Activated CD8-positive, alpha-beta T cell treated with anti-CD3 and anti-CD28 coated beads for 36 hours (primary cell): ENCODE results near the gene CCDC170. TPM values are rescaled to one million over a fixed set of nuclear protein-coding genes. Genes with fewer than 3 reads are reported as not detected.
"Not testable (repeated sequence)": the region's sequence is repeated elsewhere in the genome, so short reads cannot be mapped to it uniquely, and the experiment has no call there.

Experiments
- ATAC-seq: fragments of 200-7000 bp; cut with Tn5 transposase; one replicate; pipeline ENCODE4 v1.10.0; 2021; ENCODE audit warnings: mild to moderate bottlenecking, moderate library complexity
- CTCF ChIA-PET: fragments of 350-600 bp; sonication (Branson Sonifier 250); formaldehyde crosslinking; loops from one replicate; lab custom pipeline; 2021; ENCODE audit warnings: antibody characterized with exemption; lab: Charles Lee
- POLR2A ChIA-PET: fragments of 350-600 bp; sonication (Branson Sonifier 250); formaldehyde crosslinking; loops from one replicate; lab custom pipeline; 2021; ENCODE audit warnings: antibody characterized with exemption; lab: Charles Lee
- DNase-seq: peaks from one replicate; pipeline ENCODE4 v3.0.0-alpha.2; 2020
- H3K27ac Mint-ChIP-seq: one replicate; pipeline ENCODE4 v1.8.0; 2021; ENCODE audit warnings: mild to moderate bottlenecking, mixed read lengths
- H3K27me3 Mint-ChIP-seq: one replicate; pipeline ENCODE4 v1.8.0; 2021; ENCODE audit warnings: mixed read lengths
- H3K36me3 Mint-ChIP-seq: one replicate; pipeline ENCODE4 v1.8.0; 2021; ENCODE audit warnings: low read depth, mixed read lengths
- H3K4me1 Mint-ChIP-seq: one replicate; pipeline ENCODE4 v1.8.0; 2021; ENCODE audit warnings: low read depth, mixed read lengths
- H3K4me3 Mint-ChIP-seq: one replicate; pipeline ENCODE4 v1.8.0; 2021; ENCODE audit warnings: mild to moderate bottlenecking, moderate library complexity, mixed read lengths
- H3K9me3 Mint-ChIP-seq: one replicate; pipeline ENCODE4 v1.8.0; 2021; ENCODE audit warnings: mixed read lengths
- intact Hi-C: fragments of 100-400 bp; cut with micrococcal nuclease; formaldehyde crosslinking; loops from one replicate; pipeline ENCODE4 v1.10.0; 2022
- total RNA-seq, 2 experiments: library from RNA; stranded (reverse); gene quantifications; one replicate each; pipeline ENCODE4 v1.2.3, GENCODE V29; 2021
- TF ChIP-seq, protein P1 (sequence below): fragments of 200-600 bp; IDR thresholded peaks from one replicate; pipeline ENCODE4 v1.8.0; 2022; ENCODE audit warnings: antibody characterized with exemption, mild to moderate bottlenecking

The CCDC170 gene
- total RNA-seq, 2 experiments from 2014 or later, result not detected

- Mint-ChIP-seq H3K27ac (no peak overlapping the region), H3K4me1 (no peaks in the 10 kb centered on the region), H3K27me3 (peaks cover 2% of the 10 kb centered on the region), H3K4me3 (no peak overlapping the region), H3K36me3 (no peaks in the 10 kb centered on the region), H3K9me3 (no peaks in the 10 kb centered on the region)
- TF ChIP-seq, protein P1, sequence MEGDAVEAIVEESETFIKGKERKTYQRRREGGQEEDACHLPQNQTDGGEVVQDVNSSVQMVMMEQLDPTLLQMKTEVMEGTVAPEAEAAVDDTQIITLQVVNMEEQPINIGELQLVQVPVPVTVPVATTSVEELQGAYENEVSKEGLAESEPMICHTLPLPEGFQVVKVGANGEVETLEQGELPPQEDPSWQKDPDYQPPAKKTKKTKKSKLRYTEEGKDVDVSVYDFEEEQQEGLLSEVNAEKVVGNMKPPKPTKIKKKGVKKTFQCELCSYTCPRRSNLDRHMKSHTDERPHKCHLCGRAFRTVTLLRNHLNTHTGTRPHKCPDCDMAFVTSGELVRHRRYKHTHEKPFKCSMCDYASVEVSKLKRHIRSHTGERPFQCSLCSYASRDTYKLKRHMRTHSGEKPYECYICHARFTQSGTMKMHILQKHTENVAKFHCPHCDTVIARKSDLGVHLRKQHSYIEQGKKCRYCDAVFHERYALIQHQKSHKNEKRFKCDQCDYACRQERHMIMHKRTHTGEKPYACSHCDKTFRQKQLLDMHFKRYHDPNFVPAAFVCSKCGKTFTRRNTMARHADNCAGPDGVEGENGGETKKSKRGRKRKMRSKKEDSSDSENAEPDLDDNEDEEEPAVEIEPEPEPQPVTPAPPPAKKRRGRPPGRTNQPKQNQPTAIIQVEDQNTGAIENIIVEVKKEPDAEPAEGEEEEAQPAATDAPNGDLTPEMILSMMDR, result no peak
- POLR2A ChIA-PET, result no interaction called here
- ATAC-seq (no peak), DNase-seq (no peak)
- intact Hi-C loops, result no loop called here
- CTCF ChIA-PET, result interaction anchor here (1.0 kb wide), 1 partner anchor 10 kb away, joined by 3 read pairs; no protein-coding TSS in a partner anchor
Measured at GRCh38 chr6:151509048-151509447, 15.2 kb downstream of the CCDC170 start.

GRCh38 chr6:151512481-151512880 lies 18.7 kb downstream of the CCDC170 start:
- no peak overlapping the region for H3K27ac Mint-ChIP-seq
- TF ChIP-seq, protein P1, result no peak
- ATAC-seq (no peak), DNase-seq (no peak)
- H3K4me3 Mint-ChIP-seq, result no peak overlapping the region
- H3K9me3 Mint-ChIP-seq, result peaks cover 2% of the 10 kb centered on the region
- POLR2A ChIA-PET, result no interaction called here
- CTCF ChIA-PET, result no interaction called here
- H3K4me1 Mint-ChIP-seq, result no peaks in the 10 kb centered on the region
- H3K27me3 Mint-ChIP-seq, result peaks cover 3% of the 10 kb centered on the region
- intact Hi-C loops, result no loop called here
- H3K36me3 Mint-ChIP-seq, result no peaks in the 10 kb centered on the region

GRCh38 chr6:151514000-151514730 lies 20.3 kb downstream of the CCDC170 start:
- POLR2A ChIA-PET, result no interaction called here
- peaks cover 3% of the 10 kb centered on the region for H3K27me3 Mint-ChIP-seq
- no peaks in the 10 kb centered on the region for H3K4me1 Mint-ChIP-seq
- CTCF ChIA-PET, result no interaction called here
- TF ChIP-seq, protein P1, result no peak
- H3K9me3 Mint-ChIP-seq, result peaks cover 13% of the 10 kb centered on the region
- H3K36me3 Mint-ChIP-seq, result no peaks in the 10 kb centered on the region
- intact Hi-C loops, result no loop called here
- H3K4me3 Mint-ChIP-seq, result no peak overlapping the region
- no peak for ATAC-seq
- no peak for DNase-seq
- H3K27ac Mint-ChIP-seq, result no peak overlapping the region

GRCh38 chr6:151518992-151519391 lies 25.2 kb downstream of the CCDC170 start:
- CTCF ChIA-PET, result interaction anchor here (0.9 kb wide), 1 partner anchor 10 kb away, joined by 3 read pairs; no protein-coding TSS in a partner anchor
- DNase-seq, ATAC-seq, H3K27me3 Mint-ChIP-seq, intact Hi-C loops, H3K27ac Mint-ChIP-seq, H3K4me3 Mint-ChIP-seq, H3K4me1 Mint-ChIP-seq, POLR2A ChIA-PET, H3K36me3 Mint-ChIP-seq: not testable (repeated sequence)
- H3K9me3 Mint-ChIP-seq, result peaks cover 24% of the 10 kb centered on the region

DNA sequence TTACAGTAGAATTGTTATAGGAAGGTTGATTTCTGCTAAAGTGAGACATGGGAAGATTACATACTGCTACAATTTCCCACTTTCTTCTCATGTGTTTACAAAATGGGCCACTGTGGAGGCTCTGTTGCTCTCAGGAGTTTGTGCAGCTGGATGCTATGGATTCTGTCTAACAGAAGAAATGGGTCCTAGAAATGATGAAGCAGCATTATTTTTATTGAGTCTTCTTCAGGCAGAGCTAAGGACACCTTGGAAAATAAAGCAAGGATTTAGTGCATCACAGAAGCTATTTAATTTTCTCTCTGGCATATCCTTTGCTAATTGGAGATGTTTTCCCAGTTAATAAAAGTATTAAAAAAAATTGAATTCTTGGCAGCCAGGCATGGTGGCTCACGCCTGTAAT lies 29.2 kb downstream of the CCDC170 start:
- Mint-ChIP-seq H3K27ac (no peak overlapping the region), H3K4me1 (no peaks in the 10 kb centered on the region), H3K36me3 (no peaks in the 10 kb centered on the region), H3K9me3 (peaks cover 21% of the 10 kb centered on the region), H3K4me3 (no peak overlapping the region), H3K27me3 (peaks cover 3% of the 10 kb centered on the region)
- TF ChIP-seq, protein P1, result no peak
- DNase-seq, result no peak
- ChIA-PET CTCF (no interaction called here), POLR2A (no interaction called here)
- no peak for ATAC-seq
- intact Hi-C loops, result no loop called here
